ENCODE measurements around the gene UBR1.

DNA sequence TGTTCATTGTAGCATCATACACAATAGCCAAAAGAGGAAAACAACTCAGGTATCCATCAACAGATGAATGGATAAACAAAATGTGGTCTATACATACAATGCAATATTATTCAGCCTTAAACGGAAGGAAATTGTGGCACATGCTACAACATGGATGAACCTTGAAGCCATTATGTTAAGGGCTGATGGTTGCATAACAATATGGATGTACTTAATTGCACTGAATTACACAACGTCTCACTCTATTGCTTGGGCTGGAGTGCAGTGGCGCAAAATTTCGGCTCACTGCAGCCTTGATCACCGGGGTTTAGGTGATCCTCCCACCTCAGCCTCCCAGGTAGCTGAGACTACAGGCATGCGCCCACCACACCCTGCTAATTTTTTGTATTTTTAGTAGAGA is 20.5 kb upstream of the UBR1 start:
- no peak for TF ChIP-seq CTCF (conservative IDR thresholded peaks at IDR 0.05 in 1 of 2, IDR thresholded peaks at IDR 0.05 in 1 of 2; ENCODE audit: low read depth in 1 of 2, low read length in 2 of 2)
- no peak for TF ChIP-seq EZH2 (IDR thresholded peaks at IDR 0.05; ENCODE audit: low read length, missing control alignments)
